ENCODE results near the gene TRIM7. TPM values are rescaled to one million over a fixed set of nuclear protein-coding genes. Genes with fewer than 3 reads are reported as not detected.

Gene TRIM7
- total and polyA plus RNA-seq, 9 of the 15 experiments (the other 6 are each of a cell fraction or from before 2014, with no cell fraction given), result 2.6 to 14.9 (median 8.9) TPM

GRCh38 chr5:181215997-181216989 is 11.3 kb upstream of the TRIM7 start (continued):
- TF ChIP-seq CEBPG (CRISPR knock-in tag; IDR thresholded peaks at IDR 0.05) (peak; percentile 25; the same call in 1 of the 2 replicates), CEBPG (tag; conservative IDR thresholded peaks at IDR 0.05 in 1 of 2, IDR thresholded peaks at IDR 0.05 in 1 of 2) (no peak), TEAD2 (tag; IDR thresholded peaks at IDR 0.05) (no peak), DDX20 (tag; IDR thresholded peaks at IDR 0.05; ENCODE audit: low read depth) (no peak), POLR3A (IDR thresholded peaks at IDR 0.05; ENCODE audit: borderline replicate concordance, extremely low read depth, insufficient read depth, insufficient read length) (peak; percentile 71), NR2C2 (CRISPR knock-in tag; IDR thresholded peaks at IDR 0.05) (no peak), NR2C2 (tag; IDR thresholded peaks at IDR 0.05) (no peak), CHAMP1 (IDR thresholded peaks at IDR 0.05) (peak; percentile 48; the same call in 1 of the 2 replicates), CBX5 (IDR thresholded peaks at IDR 0.05; ENCODE audit: borderline replicate concordance, low read depth) (no peak), KDM2B (CRISPR knock-in tag; IDR thresholded peaks at IDR 0.05) (no peak), ZNF512 (tag; IDR thresholded peaks at IDR 0.05) (peak; percentile 60; the same call in 1 of the 2 replicates), PTTG1 (tag; IDR thresholded peaks at IDR 0.05; ENCODE audit: low read depth) (no peak)
